Stomach (tissue), 4 donors: Measurements from ENCODE around the gene AP5Z1.

Source experiments
- CTCF ChIP-seq, 7 experiments: fragments of 450-650 bp in 4 of 7; fragments of 200-600 bp in 3 of 7; sonication (generic) in 3 of 7; IDR thresholded peaks; one replicate each; pipeline ENCODE4 v1.5.1; 2016 to 2019; ENCODE audit warnings: antibody characterized with exemption in 7 of 7, control low read depth in 2 of 7, mild to moderate bottlenecking in 1 of 7
- POLR2AphosphoS5 ChIP-seq, 3 donors: sonication (generic); formaldehyde crosslinking; IDR thresholded peaks; one replicate each; pipeline ENCODE4 v1.6.1; 2016; ENCODE audit warnings: antibody characterized with exemption in 3 of 3

GRCh38 chr7:4836206-4836661, 60.8 kb downstream of the AP5Z1 start:
- TF ChIP-seq POLR2AphosphoS5 (IDR thresholded peaks at IDR 0.05) (no peak), CTCF (IDR thresholded peaks at IDR 0.05) (no peak)
